Panc1 (cell line): ENCODE measurements around the gene TNFSF11. TPM values are rescaled to one million over a fixed set of nuclear protein-coding genes. Genes with fewer than 3 reads are reported as not detected.

Experiments used
- ATAC-seq: fragments of 200-7000 bp; cut with Tn5 transposase; 2 replicates; pipeline ENCODE4 v1.9.1; 2020; ENCODE audit warnings: mild to moderate bottlenecking, moderate library complexity
- BruUV-seq: library from RNA; stranded (reverse); fragments of 400-500 nt; replicated peaks from 2 replicates; lab custom pipeline; 2021; lab: Mats Ljungman, UMichigan
- CTCF ChIA-PET: fragments of 300-600 bp; sonication (Branson Sonifier 250); formaldehyde crosslinking; loops from one replicate; lab custom pipeline; 2022; ENCODE audit warnings: antibody characterized with exemption; lab: Charles Lee
- POLR2A ChIA-PET: fragments of 300-600 bp; sonication (Branson Sonifier 250); formaldehyde crosslinking; loops from one replicate; lab custom pipeline; 2022; ENCODE audit warnings: antibody characterized with exemption; lab: Charles Lee
- DNase-seq: peaks from one replicate; pipeline ENCODE4 v3.0.0-alpha.2; 2010; ENCODE audit warnings: low read depth, low spot score
- H3K27ac ChIP-seq: 2 replicates; pipeline ENCODE4 v1.5.1; 2011; ENCODE audit warnings: mild to moderate bottlenecking, low read length, inconsistent platforms
- H3K27me3 ChIP-seq: fragments of 200-500 bp; sonication (Bioruptor generic); 2 replicates; pipeline ENCODE4 v1.6.0; 2014; ENCODE audit warnings: low read length, inconsistent platforms; ENCODE audit not compliant: control insufficient read depth, insufficient read depth
- H3K36me3 ChIP-seq: fragments of 200-500 bp; sonication (Bioruptor generic); 2 replicates; pipeline ENCODE4 v1.5.1; 2014; ENCODE audit warnings: inconsistent platforms, mild to moderate bottlenecking, low read length, moderate library complexity; ENCODE audit not compliant: control insufficient read depth, insufficient read depth
- H3K4me1 ChIP-seq: 2 replicates; pipeline ENCODE4 v1.5.1; 2011; ENCODE audit warnings: inconsistent platforms, mild to moderate bottlenecking, low read length, moderate library complexity; ENCODE audit not compliant: control insufficient read depth, insufficient read depth
- H3K4me3 ChIP-seq, 2 experiments: 2 replicates each; pipeline ENCODE4 v1.5.1; 2011 to 2012; ENCODE audit warnings: low read depth in 2 of 2, low read length in 2 of 2, mild to moderate bottlenecking in 2 of 2, inconsistent platforms in 1 of 2, moderate library complexity in 1 of 2
- H3K9me3 ChIP-seq: fragments of 200-500 bp; sonication (Bioruptor generic); 2 replicates; pipeline ENCODE4 v1.5.1; 2014; ENCODE audit warnings: low read depth, mild to moderate bottlenecking, inconsistent platforms, low read length, moderate library complexity; ENCODE audit not compliant: control insufficient read depth, insufficient read depth
- POLR2AphosphoS5 ChIP-seq: IDR thresholded peaks from 2 replicates; pipeline ENCODE4 v1.6.1; 2012; ENCODE audit warnings: mild to moderate bottlenecking, low read depth, low read length, moderate library complexity
- SIN3A ChIP-seq: IDR thresholded peaks from 2 replicates; pipeline ENCODE4 v1.6.1; 2012; ENCODE audit warnings: low read depth, mild to moderate bottlenecking, low read length, moderate library complexity, borderline replicate concordance; ENCODE audit not compliant: insufficient read depth
- TCF7L2 ChIP-seq: IDR thresholded peaks from 2 replicates; pipeline ENCODE4 v1.6.1; 2011; ENCODE audit warnings: mild to moderate bottlenecking, low read depth, low read length, inconsistent platforms
- in situ Hi-C: cut with HindIII; loops from 2 replicates; pipeline ENCODE4 v1.10.0; 2016; ENCODE audit warnings: low sequenced_read_pairs, low pct_unique_long_range_greater_than_20kb
- intact Hi-C: fragments of 100-400 bp; cut with micrococcal nuclease; formaldehyde crosslinking; loops from one replicate; pipeline ENCODE4 v1.10.0; 2022; ENCODE audit not compliant: unreplicated experiment
- total RNA-seq: library from RNA; stranded (reverse); gene quantifications from one replicate; pipeline ENCODE4 v1.2.1, GENCODE V29; 2021; ENCODE audit not compliant: unreplicated experiment
- TF ChIP-seq, protein P1 (sequence below): fragments of 450-650 bp; IDR thresholded peaks from 2 replicates; pipeline ENCODE4 v1.5.1; 2017; ENCODE audit warnings: mild to moderate bottlenecking
- TF ChIP-seq, protein P2 (sequence below), 2 experiments: IDR thresholded peaks; 2 replicates each; pipeline ENCODE4 v1.6.1; 2011 to 2012; ENCODE audit warnings: low read depth in 2 of 2, control low read depth in 1 of 2, low read length in 1 of 2, mild to moderate bottlenecking in 1 of 2, moderate library complexity in 1 of 2; ENCODE audit not compliant: insufficient read depth in 1 of 2

Gene TNFSF11
- total RNA-seq, 1 experiment from 2014 or later, result not detected

DNA sequence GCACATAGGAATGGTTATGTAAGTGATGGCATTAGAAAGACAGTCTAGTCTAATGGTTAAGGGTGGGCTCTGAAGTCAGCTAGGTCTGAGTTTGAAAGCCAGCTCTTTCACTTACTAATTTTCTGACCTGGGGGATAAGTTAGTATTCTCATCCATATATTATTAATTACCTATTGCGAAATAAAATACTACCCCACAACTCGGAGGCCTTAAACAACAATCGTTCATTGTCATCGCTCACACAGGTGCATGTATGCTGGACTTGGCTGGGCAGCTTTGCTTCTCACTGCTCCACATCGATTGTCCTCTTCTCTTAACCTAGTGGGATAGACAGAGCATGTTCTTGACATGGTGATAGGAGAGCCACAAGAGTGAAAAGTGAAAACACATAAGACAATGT is 54.7 kb downstream of the TNFSF11 start:
- H3K36me3 ChIP-seq, result no peaks in the 10 kb centered on the region
- in situ Hi-C loops, result no loop called here
- H3K27ac ChIP-seq, result no peak overlapping the region
- DNase-seq, result no peak
- no peak overlapping the region for H3K4me3 ChIP-seq
- no peaks in the 10 kb centered on the region for H3K27me3 ChIP-seq
- no peaks in the 10 kb centered on the region for H3K9me3 ChIP-seq
- POLR2A ChIA-PET, result no interaction called here
- TF ChIP-seq, protein P1, sequence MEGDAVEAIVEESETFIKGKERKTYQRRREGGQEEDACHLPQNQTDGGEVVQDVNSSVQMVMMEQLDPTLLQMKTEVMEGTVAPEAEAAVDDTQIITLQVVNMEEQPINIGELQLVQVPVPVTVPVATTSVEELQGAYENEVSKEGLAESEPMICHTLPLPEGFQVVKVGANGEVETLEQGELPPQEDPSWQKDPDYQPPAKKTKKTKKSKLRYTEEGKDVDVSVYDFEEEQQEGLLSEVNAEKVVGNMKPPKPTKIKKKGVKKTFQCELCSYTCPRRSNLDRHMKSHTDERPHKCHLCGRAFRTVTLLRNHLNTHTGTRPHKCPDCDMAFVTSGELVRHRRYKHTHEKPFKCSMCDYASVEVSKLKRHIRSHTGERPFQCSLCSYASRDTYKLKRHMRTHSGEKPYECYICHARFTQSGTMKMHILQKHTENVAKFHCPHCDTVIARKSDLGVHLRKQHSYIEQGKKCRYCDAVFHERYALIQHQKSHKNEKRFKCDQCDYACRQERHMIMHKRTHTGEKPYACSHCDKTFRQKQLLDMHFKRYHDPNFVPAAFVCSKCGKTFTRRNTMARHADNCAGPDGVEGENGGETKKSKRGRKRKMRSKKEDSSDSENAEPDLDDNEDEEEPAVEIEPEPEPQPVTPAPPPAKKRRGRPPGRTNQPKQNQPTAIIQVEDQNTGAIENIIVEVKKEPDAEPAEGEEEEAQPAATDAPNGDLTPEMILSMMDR, result no peak
- TF ChIP-seq POLR2AphosphoS5 (no peak), SIN3A (no peak), TCF7L2 (no peak)
- TF ChIP-seq, protein P2, sequence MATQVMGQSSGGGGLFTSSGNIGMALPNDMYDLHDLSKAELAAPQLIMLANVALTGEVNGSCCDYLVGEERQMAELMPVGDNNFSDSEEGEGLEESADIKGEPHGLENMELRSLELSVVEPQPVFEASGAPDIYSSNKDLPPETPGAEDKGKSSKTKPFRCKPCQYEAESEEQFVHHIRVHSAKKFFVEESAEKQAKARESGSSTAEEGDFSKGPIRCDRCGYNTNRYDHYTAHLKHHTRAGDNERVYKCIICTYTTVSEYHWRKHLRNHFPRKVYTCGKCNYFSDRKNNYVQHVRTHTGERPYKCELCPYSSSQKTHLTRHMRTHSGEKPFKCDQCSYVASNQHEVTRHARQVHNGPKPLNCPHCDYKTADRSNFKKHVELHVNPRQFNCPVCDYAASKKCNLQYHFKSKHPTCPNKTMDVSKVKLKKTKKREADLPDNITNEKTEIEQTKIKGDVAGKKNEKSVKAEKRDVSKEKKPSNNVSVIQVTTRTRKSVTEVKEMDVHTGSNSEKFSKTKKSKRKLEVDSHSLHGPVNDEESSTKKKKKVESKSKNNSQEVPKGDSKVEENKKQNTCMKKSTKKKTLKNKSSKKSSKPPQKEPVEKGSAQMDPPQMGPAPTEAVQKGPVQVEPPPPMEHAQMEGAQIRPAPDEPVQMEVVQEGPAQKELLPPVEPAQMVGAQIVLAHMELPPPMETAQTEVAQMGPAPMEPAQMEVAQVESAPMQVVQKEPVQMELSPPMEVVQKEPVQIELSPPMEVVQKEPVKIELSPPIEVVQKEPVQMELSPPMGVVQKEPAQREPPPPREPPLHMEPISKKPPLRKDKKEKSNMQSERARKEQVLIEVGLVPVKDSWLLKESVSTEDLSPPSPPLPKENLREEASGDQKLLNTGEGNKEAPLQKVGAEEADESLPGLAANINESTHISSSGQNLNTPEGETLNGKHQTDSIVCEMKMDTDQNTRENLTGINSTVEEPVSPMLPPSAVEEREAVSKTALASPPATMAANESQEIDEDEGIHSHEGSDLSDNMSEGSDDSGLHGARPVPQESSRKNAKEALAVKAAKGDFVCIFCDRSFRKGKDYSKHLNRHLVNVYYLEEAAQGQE (IDR thresholded peaks at IDR 0.05; ENCODE audit: insufficient read depth in 1 of 2, low read depth in 2 of 2, low read length in 1 of 2), result no peak
- BruUV-seq, result no TSS peak
- CTCF ChIA-PET, result no interaction called here
- no peak for ATAC-seq
- no peaks in the 10 kb centered on the region for H3K4me1 ChIP-seq
- intact Hi-C loops, result no loop called here

DNA sequence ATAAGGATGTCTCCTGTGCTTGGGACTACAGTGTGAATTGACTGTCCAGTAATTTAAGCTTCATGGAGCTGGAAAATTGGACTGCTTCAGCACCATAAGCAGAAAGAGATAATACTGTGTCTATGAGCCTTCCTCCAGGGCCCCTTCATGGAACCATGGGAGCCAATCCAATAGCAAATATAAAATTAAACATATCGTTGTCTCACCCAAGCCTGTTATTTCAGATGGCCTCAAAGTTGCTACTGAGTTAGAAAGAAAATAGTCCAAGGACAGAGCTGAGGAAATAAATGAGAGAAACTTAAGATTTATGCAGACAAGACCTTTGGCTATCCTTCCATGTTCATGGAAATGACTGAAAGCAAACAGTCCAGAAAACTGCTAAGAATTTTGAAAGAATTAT is 57.2 kb downstream of the TNFSF11 start:
- ATAC-seq, result no peak

More for the DNA sequence above, 57.2 kb downstream of the TNFSF11 start:
- ChIA-PET CTCF (no interaction called here), POLR2A (no interaction called here)
- no peaks in the 10 kb centered on the region for H3K4me1 ChIP-seq
- in situ Hi-C loops, result no loop called here
- no peaks in the 10 kb centered on the region for H3K27me3 ChIP-seq
- BruUV-seq, result no TSS peak
- H3K4me3 ChIP-seq, result no peak overlapping the region
- intact Hi-C loops, result no loop called here
- no peak for TF ChIP-seq SIN3A
- TF ChIP-seq, protein P1, result no peak
- TF ChIP-seq POLR2AphosphoS5, result no peak
- no peaks in the 10 kb centered on the region for H3K9me3 ChIP-seq
- no peak overlapping the region for H3K27ac ChIP-seq
- no peak for DNase-seq
- no peaks in the 10 kb centered on the region for H3K36me3 ChIP-seq
